Lower leg skin (tissue), 4 donors: ENCODE results near the gene TLDC2. TPM values are rescaled to one million over a fixed set of nuclear protein-coding genes. Genes with fewer than 3 reads are reported as not detected.

ENCODE experiments used
- DNase-seq, 2 donors: peaks; one replicate each; pipeline ENCODE4 v3.0.0-alpha.2; 2019; ENCODE audit warnings: low spot score in 2 of 2
- H3K4me3 ChIP-seq: fragments of 200-600 bp; sonication (generic); 2 replicates; pipeline ENCODE4 v1.5.1; 2017; ENCODE audit warnings: mild to moderate bottlenecking, low read depth; ENCODE audit not compliant: poor library complexity, severe bottlenecking
- POLR2A ChIP-seq, 2 donors: fragments of 450-650 bp; IDR thresholded peaks; one replicate each; pipeline ENCODE4 v1.6.1; 2016 to 2017; ENCODE audit warnings: antibody characterized with exemption in 2 of 2, mild to moderate bottlenecking in 1 of 2, moderate library complexity in 1 of 2
- WGBS, 2 donors: methylation state at CpG; one replicate each; pipeline ENCODE4 v1.1.5; 2018; 5-methylcytosine and 5-hydroxymethylcytosine counted together
- intact Hi-C: fragments of 100-400 bp; cut with DNase I; formaldehyde crosslinking; loops from one replicate; pipeline ENCODE4 v1.15.0; 2023; ENCODE audit warnings: low total_unique reads
- total RNA-seq, 4 donors: library from RNA; depleted of rRNA; stranded (reverse); fragments of >200 nt; gene quantifications; one replicate each; pipeline ENCODE4 v1.1.0, GENCODE V29; 2016
- TF ChIP-seq, protein P1 (sequence below), 3 donors: fragments of 450-650 bp; IDR thresholded peaks; one replicate each; pipeline ENCODE4 v1.5.1; 2016; ENCODE audit warnings: antibody characterized with exemption in 3 of 3, mild to moderate bottlenecking in 3 of 3, moderate library complexity in 2 of 3

Gene TLDC2
- total RNA-seq, 4 donors from 2014 or later: 0.42 to 0.58 TPM; not detected in 2

DNA sequence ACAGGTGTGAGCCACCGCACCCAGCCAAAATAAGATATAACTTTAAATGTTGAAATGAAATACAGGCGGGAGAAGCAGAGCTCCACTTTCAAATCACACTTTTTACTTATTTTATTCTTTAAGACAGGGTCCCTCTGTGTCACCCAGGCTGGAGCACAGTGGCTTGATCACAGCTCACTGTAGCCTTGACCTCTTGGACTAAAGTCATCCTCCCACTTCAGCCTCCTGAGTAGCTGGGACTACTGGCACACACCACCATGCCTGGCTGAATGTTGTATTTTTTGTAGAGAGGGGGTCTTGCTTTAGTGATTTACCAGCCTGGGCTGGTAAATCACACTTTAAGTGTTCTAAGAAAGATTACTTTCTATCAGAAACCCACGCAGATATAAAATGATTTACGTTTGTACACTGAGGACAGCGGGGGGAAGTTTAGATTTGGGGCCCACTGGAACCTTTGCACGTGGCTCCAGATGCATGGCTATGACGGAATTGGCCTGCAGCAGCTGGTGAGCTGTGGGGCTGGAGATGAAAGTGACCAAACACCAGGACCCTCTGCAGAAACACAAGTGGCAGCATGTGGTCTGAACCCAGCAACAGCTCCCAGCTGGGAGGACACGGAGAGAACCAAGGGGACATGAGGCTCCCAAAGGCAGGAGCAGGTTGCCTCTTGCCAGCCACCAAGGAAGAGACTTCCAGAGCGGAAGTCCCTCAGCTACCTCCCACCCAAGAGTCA is 26.4 kb upstream of the TLDC2 start:
- no peak overlapping the region for H3K4me3 ChIP-seq
- no peak for DNase-seq

DNA sequence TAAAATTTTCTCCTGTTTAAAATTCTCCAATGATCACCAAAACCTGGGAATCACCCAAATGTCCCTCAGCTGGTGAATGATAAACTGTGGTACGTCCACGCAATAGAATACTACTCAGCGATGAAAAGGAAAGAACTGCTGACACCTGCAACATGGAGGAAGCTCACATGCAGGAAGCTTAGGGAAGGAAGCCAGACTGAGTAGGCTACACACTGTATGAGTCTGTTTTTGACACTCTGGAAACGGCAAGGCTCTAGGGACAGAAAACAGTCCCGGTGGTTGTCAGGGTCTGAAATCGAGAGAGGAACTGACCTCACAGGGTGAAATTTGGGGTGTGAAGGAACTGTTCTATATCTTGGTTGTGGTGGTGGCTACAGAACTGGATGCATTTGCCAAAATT is 25.2 kb upstream of the TLDC2 start:
- no peak for TF ChIP-seq POLR2A (IDR thresholded peaks at IDR 0.05)
- TF ChIP-seq, protein P1, sequence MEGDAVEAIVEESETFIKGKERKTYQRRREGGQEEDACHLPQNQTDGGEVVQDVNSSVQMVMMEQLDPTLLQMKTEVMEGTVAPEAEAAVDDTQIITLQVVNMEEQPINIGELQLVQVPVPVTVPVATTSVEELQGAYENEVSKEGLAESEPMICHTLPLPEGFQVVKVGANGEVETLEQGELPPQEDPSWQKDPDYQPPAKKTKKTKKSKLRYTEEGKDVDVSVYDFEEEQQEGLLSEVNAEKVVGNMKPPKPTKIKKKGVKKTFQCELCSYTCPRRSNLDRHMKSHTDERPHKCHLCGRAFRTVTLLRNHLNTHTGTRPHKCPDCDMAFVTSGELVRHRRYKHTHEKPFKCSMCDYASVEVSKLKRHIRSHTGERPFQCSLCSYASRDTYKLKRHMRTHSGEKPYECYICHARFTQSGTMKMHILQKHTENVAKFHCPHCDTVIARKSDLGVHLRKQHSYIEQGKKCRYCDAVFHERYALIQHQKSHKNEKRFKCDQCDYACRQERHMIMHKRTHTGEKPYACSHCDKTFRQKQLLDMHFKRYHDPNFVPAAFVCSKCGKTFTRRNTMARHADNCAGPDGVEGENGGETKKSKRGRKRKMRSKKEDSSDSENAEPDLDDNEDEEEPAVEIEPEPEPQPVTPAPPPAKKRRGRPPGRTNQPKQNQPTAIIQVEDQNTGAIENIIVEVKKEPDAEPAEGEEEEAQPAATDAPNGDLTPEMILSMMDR (IDR thresholded peaks at IDR 0.05): no peak
- no peak overlapping the region for H3K4me3 ChIP-seq
- intact Hi-C loops: no loop called here
- 72 to 87% methylated on average over 6 of the region's 6 CpGs for WGBS, 2 donors
- no peak for DNase-seq

More for the DNA sequence above, 26.4 kb upstream of the TLDC2 start:
- 88 to 97% methylated on average over 9 of the region's 9 CpGs for WGBS, 2 donors
- TF ChIP-seq POLR2A (IDR thresholded peaks at IDR 0.05): no peak
- TF ChIP-seq, protein P1 (IDR thresholded peaks at IDR 0.05): no peak
- intact Hi-C loops: no loop called here

DNA sequence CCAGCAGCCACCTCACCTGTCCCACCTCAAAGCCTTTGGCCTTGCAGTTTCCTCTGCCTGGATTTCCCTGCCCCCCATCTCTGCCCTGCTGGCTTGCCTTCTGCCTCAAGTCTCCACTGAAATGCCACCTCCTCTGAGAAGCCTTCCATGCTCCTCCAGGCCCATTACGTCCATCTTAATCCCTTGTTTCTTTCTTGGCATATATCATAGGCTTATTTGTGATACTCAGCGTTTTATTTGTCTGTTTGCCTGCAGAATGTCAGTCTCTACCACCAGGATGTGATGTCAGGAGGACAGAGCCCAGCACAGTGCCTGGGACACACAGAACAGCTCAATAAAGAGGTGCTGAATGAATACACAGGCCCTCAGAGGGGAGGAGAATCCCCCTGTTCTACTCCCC is 24.4 kb upstream of the TLDC2 start:
- TF ChIP-seq, protein P1 (IDR thresholded peaks at IDR 0.05): no peak
- no peak for TF ChIP-seq POLR2A (IDR thresholded peaks at IDR 0.05)
- intact Hi-C loops: no loop called here
- no peak for DNase-seq
- WGBS, 2 donors: 78 to 81% methylated on average over 2 of the region's 2 CpGs
- no peak overlapping the region for H3K4me3 ChIP-seq

DNA sequence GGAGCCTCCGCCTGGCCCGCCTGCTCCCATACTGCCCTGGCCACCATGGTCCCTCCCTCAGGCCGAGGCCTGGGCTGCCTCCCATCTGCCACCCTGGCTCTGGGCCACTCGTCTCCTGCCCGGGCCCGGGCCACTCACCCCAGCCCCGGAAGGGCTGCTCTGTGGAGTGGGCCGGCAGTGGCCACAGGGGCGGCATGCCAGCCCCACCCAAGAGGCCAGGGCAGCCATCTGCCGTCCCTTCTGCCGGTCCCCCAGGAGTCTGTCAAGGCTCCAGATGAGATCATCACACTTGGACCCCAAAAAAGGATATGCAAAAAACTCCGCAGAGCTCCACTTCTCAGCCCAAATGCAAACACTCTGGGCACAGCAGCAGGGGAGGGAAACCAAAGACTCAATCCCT is 23.8 kb upstream of the TLDC2 start:
- TF ChIP-seq, protein P1 (IDR thresholded peaks at IDR 0.05): no peak
- TF ChIP-seq POLR2A (IDR thresholded peaks at IDR 0.05): no peak
- WGBS, 2 donors: 46 to 73% methylated on average over 9 to 10 of the region's 12 CpGs
- H3K4me3 ChIP-seq: no peak overlapping the region
- intact Hi-C loops: no loop called here
- DNase-seq: no peak

DNA sequence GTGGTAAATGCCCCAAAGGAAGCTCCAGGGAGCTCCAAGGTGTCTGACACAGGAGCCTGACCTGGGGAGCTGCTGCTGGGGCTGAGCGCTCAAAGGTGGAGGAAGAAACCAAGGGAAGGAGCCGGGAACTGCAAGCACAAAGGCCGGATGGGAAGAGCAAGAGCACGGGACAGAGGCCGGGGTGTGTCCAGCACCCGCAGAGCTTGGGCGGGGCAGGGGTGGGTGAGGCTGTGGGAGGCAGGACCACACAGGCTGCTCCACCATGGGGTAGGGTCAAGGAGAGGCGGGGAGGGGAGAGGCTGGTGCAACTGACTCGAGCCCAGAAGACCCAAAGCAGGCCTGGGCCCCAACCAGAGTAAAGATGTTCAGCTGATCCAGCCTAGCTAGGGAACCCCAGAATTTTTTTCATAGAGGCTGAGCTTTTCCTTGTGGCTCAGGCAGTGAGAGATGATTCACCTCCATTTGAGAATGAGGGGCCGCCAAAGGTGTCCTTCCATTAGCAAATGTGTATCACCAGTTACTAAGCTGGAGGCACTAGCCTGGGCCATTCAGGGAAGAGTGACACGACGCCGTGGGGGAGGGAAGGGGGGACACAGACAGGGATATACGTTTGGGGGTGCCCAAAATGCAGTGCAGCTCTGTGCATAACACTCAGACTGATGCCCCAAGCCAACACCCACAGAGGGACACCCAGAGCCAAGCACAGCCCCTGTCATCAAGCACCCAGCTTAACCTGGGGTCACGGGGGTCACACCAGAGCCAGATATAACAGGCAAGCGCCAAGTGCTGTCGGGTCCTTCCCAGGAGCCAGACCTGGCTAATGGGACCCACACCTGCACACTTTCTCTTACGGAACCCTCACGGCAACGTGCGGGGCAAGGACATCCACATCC is 21.3 kb upstream of the TLDC2 start:
- peak in 1 of 2 donors; percentile 91 for DNase-seq
- no peak for TF ChIP-seq POLR2A (IDR thresholded peaks at IDR 0.05)
- TF ChIP-seq, protein P1 (IDR thresholded peaks at IDR 0.05): no peak
- H3K4me3 ChIP-seq: no peak overlapping the region
- intact Hi-C loops: no loop called here
- WGBS, 2 donors: 55 to 61% methylated on average over 20 to 21 of the region's 21 CpGs
